Measurements from ENCODE around the gene RAB11A. TPM values are rescaled to one million over a fixed set of nuclear protein-coding genes. Genes with fewer than 3 reads are reported as not detected.
A peak's percentile ranks its signal among the peaks of the same experiment; 100 is the strongest.

The RAB11A gene
- total RNA-seq, 1 donor from 2014 or later = 482 TPM

GRCh38 chr15:65835447-65835846 is 33.8 kb upstream of the RAB11A start:
- Histone ChIP-seq H4K20me1 (ENCODE audit: low read depth) (no peaks in the 10 kb centered on the region), H2AFZ (replicated peaks) (no peak overlapping the region), H3K9ac (no peak overlapping the region), H3K4me3 (no peak overlapping the region), H3K36me3 (no peaks in the 10 kb centered on the region), H3F3A (ENCODE audit: low read depth) (peaks cover 18% of the 10 kb centered on the region), H3K4me1 (peaks cover 10% of the 10 kb centered on the region), H3K79me2 (ENCODE audit: low read depth) (no peaks in the 10 kb centered on the region), H3K27ac (no peak overlapping the region), H3K4me2 (no peak overlapping the region), H3K9me3 (ENCODE audit: low read depth) (no peaks in the 10 kb centered on the region), H3K27me3 (no peaks in the 10 kb centered on the region)
- TF ChIP-seq EZH2phosphoT487 (IDR thresholded peaks at IDR 0.05) (no peak), CTCF (IDR thresholded peaks at IDR 0.05) (no peak), EZH2 (IDR thresholded peaks at IDR 0.05) (no peak)
- DNase-seq (ENCODE audit: low spot score) = no peak
- Mint-ChIP-seq H3K4me1 (peaks cover 22% of the 10 kb centered on the region), H3K36me3 (no peaks in the 10 kb centered on the region), H3K4me3 (no peak overlapping the region), H3K27me3 (ENCODE audit: insufficient read depth, low read depth) (peaks cover 2% of the 10 kb centered on the region), H3K27ac (no peak overlapping the region), H3K9me3 (no peaks in the 10 kb centered on the region)

GRCh38 chr15:65836665-65837064 is 32.6 kb upstream of the RAB11A start:
- H3K4me3 ChIP-seq = no peak overlapping the region
- H3K27me3 ChIP-seq = no peaks in the 10 kb centered on the region
- no peak overlapping the region for H3K27ac Mint-ChIP-seq
- H2AFZ ChIP-seq (replicated peaks) = no peak overlapping the region
- H3K9ac ChIP-seq = no peak overlapping the region
- H3K9me3 Mint-ChIP-seq = no peaks in the 10 kb centered on the region
- H4K20me1 ChIP-seq (ENCODE audit: low read depth) = no peaks in the 10 kb centered on the region
- H3K36me3 Mint-ChIP-seq = no peaks in the 10 kb centered on the region
- H3K36me3 ChIP-seq = no peaks in the 10 kb centered on the region
- TF ChIP-seq CTCF (IDR thresholded peaks at IDR 0.05) (peak; percentile 54), EZH2phosphoT487 (IDR thresholded peaks at IDR 0.05) (no peak)
- peaks cover 2% of the 10 kb centered on the region for H3K27me3 Mint-ChIP-seq (ENCODE audit: insufficient read depth, low read depth)
- H3F3A ChIP-seq (ENCODE audit: low read depth) = peaks cover 23% of the 10 kb centered on the region
- H3K4me2 ChIP-seq = no peak overlapping the region
- no peaks in the 10 kb centered on the region for H3K9me3 ChIP-seq (ENCODE audit: low read depth)
- H3K27ac ChIP-seq = no peak overlapping the region
- peaks cover 14% of the 10 kb centered on the region for H3K4me1 ChIP-seq
- peaks cover 29% of the 10 kb centered on the region for H3K4me1 Mint-ChIP-seq
- peak; percentile 24 for DNase-seq (ENCODE audit: low spot score)
- no peak overlapping the region for H3K4me3 Mint-ChIP-seq
- H3K79me2 ChIP-seq (ENCODE audit: low read depth) = no peaks in the 10 kb centered on the region

GRCh38 chr15:65837301-65838294 is 31.7 kb upstream of the RAB11A start:
- Mint-ChIP-seq H3K9me3 (no peaks in the 10 kb centered on the region), H3K4me3 (no peak overlapping the region), H3K27ac (no peak overlapping the region), H3K36me3 (no peaks in the 10 kb centered on the region), H3K27me3 (ENCODE audit: insufficient read depth, low read depth) (peaks cover 4% of the 10 kb centered on the region), H3K4me1 (peaks cover 26% of the 10 kb centered on the region)
- Histone ChIP-seq H2AFZ (replicated peaks) (peak overlapping the region; percentile 47), H3K79me2 (ENCODE audit: low read depth) (no peaks in the 10 kb centered on the region), H3K4me1 (peaks cover 14% of the 10 kb centered on the region), H3K4me3 (no peak overlapping the region), H3K36me3 (no peaks in the 10 kb centered on the region), H4K20me1 (ENCODE audit: low read depth) (no peaks in the 10 kb centered on the region), H3K4me2 (no peak overlapping the region), H3K9me3 (ENCODE audit: low read depth) (no peaks in the 10 kb centered on the region), H3F3A (ENCODE audit: low read depth) (peaks cover 23% of the 10 kb centered on the region), H3K9ac (no peak overlapping the region), H3K27me3 (no peaks in the 10 kb centered on the region), H3K27ac (no peak overlapping the region)
- DNase-seq (ENCODE audit: low spot score) = no peak
- TF ChIP-seq EZH2 (IDR thresholded peaks at IDR 0.05) = no peak
- TF ChIP-seq CTCF (IDR thresholded peaks at IDR 0.05) = no peak
- TF ChIP-seq EZH2phosphoT487 (IDR thresholded peaks at IDR 0.05) = no peak

Measured in neural progenitor cell (in vitro differentiated cells).